GM18526 (cell line): Measurements from ENCODE around the gene MYO15A.

Experiments
- POLR2A ChIP-seq: IDR thresholded peaks from 3 replicates; pipeline ENCODE4 v1.6.1; 2011; ENCODE audit not compliant: insufficient read length; ENCODE audit errors: extremely low read depth

MYO15A gene

GRCh38 chr17:18117533-18117932, 9.0 kb downstream of the MYO15A start:
- no peak for TF ChIP-seq POLR2A

- no peak for TF ChIP-seq POLR2A
Observed at GRCh38 chr17:18117982-18118975, 9.7 kb downstream of the MYO15A start.

GRCh38 chr17:18119166-18119745, 10.7 kb downstream of the MYO15A start:
- TF ChIP-seq POLR2A, result no peak

GRCh38 chr17:18119938-18120337, 11.4 kb downstream of the MYO15A start:
- TF ChIP-seq POLR2A, result no peak

GRCh38 chr17:18120461-18121017, 12.0 kb downstream of the MYO15A start:
- TF ChIP-seq POLR2A, result no peak

GRCh38 chr17:18121144-18121910, 12.8 kb downstream of the MYO15A start:
- no peak for TF ChIP-seq POLR2A

GRCh38 chr17:18122990-18123753, 14.6 kb downstream of the MYO15A start:
- no peak for TF ChIP-seq POLR2A

GRCh38 chr17:18124345-18125126, 16.0 kb downstream of the MYO15A start:
- TF ChIP-seq POLR2A, result no peak

- no peak for TF ChIP-seq POLR2A
Observed at GRCh38 chr17:18129041-18129502, 20.5 kb downstream of the MYO15A start.

GRCh38 chr17:18132711-18133110, 24.2 kb downstream of the MYO15A start:
- TF ChIP-seq POLR2A, result no peak

- no peak for TF ChIP-seq POLR2A
Observed at GRCh38 chr17:18136357-18136756, 27.8 kb downstream of the MYO15A start.

- no peak for TF ChIP-seq POLR2A
Observed at GRCh38 chr17:18138065-18138749, 29.7 kb downstream of the MYO15A start.

GRCh38 chr17:18139092-18139491, 30.5 kb downstream of the MYO15A start:
- TF ChIP-seq POLR2A, result no peak
